CD4-positive, alpha-beta T cell treated with Interleukin-2 at 100 ng/mL for 4 hours (primary cell): Measurements from ENCODE around the gene ABCB6.
A peak's percentile ranks its signal among the peaks of the same experiment; 100 is the strongest.

ENCODE experiments used
- DNase-seq: peaks from one replicate; pipeline ENCODE4 v3.0.0-alpha.2; 2020; ENCODE audit warnings: low spot score

The ABCB6 gene

DNA sequence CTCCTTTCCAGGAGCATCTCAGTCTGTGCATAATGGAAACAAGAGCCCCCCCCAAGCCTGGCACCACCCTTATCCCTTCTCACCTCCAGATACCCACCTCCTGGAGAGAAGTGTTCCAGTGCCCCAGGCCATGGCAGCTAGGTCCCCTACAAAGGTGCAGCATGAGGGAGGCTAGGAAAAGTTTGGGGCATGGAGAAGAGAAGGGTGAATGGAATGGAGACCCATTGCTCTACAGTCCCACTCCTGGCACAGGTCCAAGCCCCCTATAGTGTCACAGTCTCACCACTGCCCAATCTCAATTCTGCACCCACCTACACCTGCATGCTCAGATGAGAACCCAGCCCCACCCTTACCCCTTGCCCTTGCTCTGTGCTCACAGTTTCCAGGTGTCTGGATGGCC lies 49.8 kb downstream of the ABCB6 start:
- no peak for DNase-seq

DNA sequence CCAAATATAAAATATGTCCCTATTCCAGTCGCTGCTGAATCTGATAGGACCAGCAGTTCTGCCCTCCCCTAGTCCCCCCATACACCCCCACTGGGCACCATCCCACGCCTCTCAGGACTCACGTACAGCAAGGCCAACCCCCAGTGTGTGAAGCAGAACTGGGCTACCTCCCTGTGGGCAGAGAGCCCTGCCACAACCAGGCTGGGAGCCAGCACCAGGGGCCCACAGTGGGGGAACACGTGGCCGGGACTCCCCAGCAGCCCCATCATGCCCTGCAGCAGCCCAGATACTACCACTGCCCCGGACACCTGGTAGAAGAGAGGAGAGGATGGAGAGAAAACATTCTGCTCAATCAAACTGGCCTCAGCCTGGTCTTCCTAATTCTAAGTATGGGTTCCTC lies 50.2 kb downstream of the ABCB6 start:
- DNase-seq, result no peak

DNA sequence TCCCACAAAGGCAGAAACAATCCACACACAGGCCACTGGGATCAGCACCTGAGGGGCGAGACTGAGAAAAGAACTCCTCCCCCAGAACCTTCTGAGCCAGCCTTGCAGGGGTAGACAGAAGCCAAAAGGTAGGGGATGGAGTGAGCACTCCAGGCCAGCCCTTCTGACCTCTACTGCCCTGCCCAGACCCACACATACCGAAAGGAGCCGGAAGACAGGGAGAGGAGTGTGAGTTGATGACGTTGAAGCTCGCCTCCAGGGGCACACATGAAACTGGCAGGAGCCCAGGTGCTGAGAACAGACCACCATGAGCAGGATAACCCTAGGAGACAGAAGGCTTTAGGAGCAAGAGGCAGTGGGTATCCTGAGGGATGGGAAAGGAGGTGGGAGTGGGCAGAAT lies 50.8 kb downstream of the ABCB6 start:
- no peak for DNase-seq

DNA sequence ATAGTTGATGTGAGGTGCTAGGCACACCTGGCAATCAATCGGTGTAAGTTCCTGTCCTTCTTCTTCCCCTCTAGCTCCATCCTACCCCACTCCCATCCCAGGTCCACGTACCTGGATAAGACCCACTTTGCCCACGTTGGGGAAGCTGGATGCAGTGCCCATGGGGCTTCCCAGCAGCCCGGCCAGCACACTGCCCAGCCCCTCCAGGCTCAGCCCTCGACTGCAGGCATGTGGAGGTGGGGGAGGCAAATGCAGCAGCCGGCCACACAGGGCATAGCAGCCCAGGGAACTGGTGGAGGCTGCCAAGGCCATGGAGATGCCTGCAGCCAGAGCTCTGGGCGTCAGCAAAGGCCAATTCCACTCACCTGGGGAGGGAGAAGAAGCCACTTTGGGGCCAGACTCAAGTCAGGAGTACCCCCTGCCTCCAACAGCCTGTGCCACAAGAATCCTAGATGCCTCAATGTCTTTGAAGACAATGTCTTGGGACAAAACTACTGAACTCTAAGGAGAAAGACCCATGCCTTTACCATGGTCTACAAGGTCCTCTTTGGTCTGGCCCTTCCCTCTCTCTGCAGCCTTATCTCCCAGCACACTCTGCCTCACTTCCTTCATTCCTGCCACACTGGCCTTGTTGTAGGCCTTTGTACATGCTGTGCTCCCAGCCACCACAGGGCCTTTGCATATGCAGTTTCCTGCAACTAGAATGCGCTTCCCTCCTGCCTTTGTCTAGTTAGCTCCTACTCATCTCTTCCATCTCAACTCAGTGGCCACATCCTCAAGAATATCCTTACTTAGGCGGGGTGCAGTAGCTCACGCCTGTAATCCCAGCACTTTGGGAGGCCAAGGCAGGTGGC lies 53.5 kb downstream of the ABCB6 start:
- DNase-seq, result no peak

DNA sequence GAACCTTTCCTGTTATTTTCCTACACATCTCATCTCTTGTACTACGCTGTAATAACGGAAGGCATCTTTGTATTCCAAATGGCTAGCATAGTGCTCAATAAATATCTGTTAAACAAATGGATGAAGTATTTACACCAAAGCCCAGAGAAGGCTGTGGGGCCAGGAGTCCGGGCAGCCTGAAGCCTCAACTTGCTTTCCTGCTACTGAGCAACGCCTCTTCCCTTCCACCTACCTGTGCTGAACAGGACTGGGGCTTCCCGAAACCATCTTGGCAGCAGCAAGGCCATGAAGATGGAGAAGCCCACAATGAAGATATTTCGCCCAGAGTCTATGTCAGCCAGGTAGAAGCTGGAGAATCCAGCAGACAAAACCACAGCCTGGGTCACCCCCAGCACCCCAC lies 55.6 kb downstream of the ABCB6 start:
- no peak for DNase-seq

DNA sequence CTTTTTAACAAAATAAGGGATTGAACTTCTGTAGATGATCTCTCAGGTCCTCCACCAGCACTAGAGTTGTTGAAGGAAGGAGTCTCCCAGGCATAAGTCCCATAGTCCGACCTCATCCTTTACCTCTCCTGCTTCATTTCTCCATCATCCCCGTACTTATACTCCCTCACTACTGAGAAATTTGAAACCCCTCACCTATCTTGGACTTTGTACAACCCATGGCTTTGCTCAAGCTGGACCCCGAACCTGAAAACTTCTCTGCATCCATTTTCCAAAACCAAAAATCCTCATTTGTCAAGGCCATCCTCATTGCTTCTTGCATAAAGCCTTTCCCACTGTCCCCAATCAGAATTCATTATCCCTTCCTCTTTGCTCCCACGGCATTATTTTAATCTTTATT lies 57.7 kb downstream of the ABCB6 start:
- DNase-seq, result no peak

DNA sequence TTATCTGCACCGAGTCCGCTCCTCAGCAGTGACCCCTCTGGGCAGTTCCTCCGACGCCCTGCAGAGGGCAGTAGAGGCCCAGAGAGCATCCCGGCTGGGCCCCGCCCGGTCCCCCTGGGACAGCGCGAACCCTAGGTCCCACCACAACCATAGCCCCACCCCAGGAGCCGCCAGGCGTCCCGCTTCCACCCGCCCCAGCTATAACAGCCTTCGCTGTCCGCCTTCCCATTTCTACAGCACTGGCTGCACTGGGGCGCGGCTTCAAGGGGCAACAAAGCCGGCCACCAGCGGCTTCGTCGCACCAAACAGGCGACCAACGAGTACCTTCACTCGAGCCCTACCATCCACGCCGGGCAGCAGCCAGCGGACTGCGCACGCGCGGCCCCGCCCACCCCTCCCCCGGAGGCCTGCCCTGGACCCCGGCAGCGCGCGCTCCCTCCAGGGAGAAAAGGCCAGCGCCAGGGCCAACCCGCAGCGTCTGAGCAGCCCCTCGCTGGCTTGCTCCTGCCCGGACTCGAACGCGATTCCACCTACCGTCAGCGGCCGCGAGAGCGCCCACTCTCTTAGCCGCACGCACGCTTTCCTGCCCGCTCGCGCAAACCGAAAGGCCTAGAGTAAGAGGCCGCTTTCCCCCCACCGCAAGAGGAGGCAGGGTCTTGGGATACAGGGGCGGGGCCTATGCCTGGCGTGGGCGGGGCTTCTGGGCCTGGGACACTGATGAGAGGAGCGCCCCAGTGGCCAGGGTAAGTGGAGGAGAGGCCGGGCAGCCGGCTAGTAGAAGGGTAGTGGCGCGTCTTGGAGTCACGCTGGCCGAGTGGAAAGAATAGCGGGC lies 58.4 kb downstream of the ABCB6 start, which contains the start of gene NHEJ1:
Gene NHEJ1, minus strand, starts transcription at position 630 of the 832 bp plus-strand sequence. CDS start 2,453 bp downstream, outside the sequence.
- DNase-seq, result peak; percentile 94
